Neural cell (in vitro differentiated cells): ENCODE measurements around the gene ADGRL4. TPM values are rescaled to one million over a fixed set of nuclear protein-coding genes. Genes with fewer than 3 reads are reported as not detected.

Source experiments
- H2AFZ ChIP-seq: fragments of 200-600, 300-800 bp; sonication (generic), shearing (Covaris generic); 2 replicates; pipeline ENCODE4 v1.6.0; 2014; ENCODE audit warnings: low read depth, mild to moderate bottlenecking, antibody characterized with exemption, low read length, moderate library complexity
- H3F3A ChIP-seq: fragments of 200-600 bp; shearing (Covaris generic); 2 replicates; pipeline ENCODE4 v1.6.1; 2016; ENCODE audit warnings: mild to moderate bottlenecking, moderate library complexity, mixed read lengths, antibody characterized with exemption, low read length; ENCODE audit not compliant: insufficient read depth, poor library complexity, severe bottlenecking
- H3K27ac ChIP-seq: fragments of 200-600, 300-800 bp; sonication (generic), shearing (Covaris generic); 2 replicates; pipeline ENCODE4 v1.5.1; 2014; ENCODE audit warnings: mild to moderate bottlenecking, low read length, moderate library complexity
- H3K27me3 ChIP-seq: fragments of 300-800, 200-600 bp; sonication (generic), shearing (Covaris generic); 2 replicates; pipeline ENCODE4 v1.6.0; 2014; ENCODE audit warnings: mild to moderate bottlenecking, low read depth, low read length, moderate library complexity; ENCODE audit not compliant: insufficient read depth
- H3K36me3 ChIP-seq: fragments of 300-800, 200-600 bp; sonication (generic), shearing (Covaris generic); 2 replicates; pipeline ENCODE4 v1.5.1; 2014; ENCODE audit warnings: mild to moderate bottlenecking, antibody characterized with exemption, low read length, moderate library complexity; ENCODE audit not compliant: insufficient read depth
- H3K4me2 ChIP-seq: fragments of 300-800, 200-600 bp; sonication (generic), shearing (Covaris generic); 2 replicates; pipeline ENCODE4 v1.6.0; 2014; ENCODE audit warnings: mild to moderate bottlenecking, low read length
- H3K4me3 ChIP-seq: fragments of 300-800, 200-600 bp; sonication (generic), shearing (Covaris generic); 2 replicates; pipeline ENCODE4 v1.5.1; 2014; ENCODE audit warnings: mild to moderate bottlenecking, low read length, moderate library complexity
- H3K79me2 ChIP-seq: fragments of 200-600 bp; shearing (Covaris generic); replicated peaks from 2 replicates; pipeline ENCODE4 v1.6.0; 2014; ENCODE audit warnings: mild to moderate bottlenecking, low read length, moderate library complexity; ENCODE audit not compliant: insufficient read depth
- H3K9ac ChIP-seq: fragments of 300-800, 200-600 bp; sonication (generic), shearing (Covaris generic); 2 replicates; pipeline ENCODE4 v1.6.1; 2016; ENCODE audit warnings: mild to moderate bottlenecking, low read length, mixed read lengths
- H3K9me2 ChIP-seq: fragments of 200-600 bp; shearing (Covaris generic); 2 replicates; pipeline ENCODE4 v1.6.1; 2016; ENCODE audit warnings: mild to moderate bottlenecking, low read length, mixed read lengths; ENCODE audit not compliant: insufficient read depth
- H3K9me3 ChIP-seq: fragments of 200-600, 300-800 bp; sonication (generic), shearing (Covaris generic); 2 replicates; pipeline ENCODE4 v1.6.1; 2016; ENCODE audit warnings: mild to moderate bottlenecking, mixed run types, low read length, moderate library complexity, mixed read lengths
- H4K20me1 ChIP-seq: fragments of 200-600 bp; shearing (Covaris generic); 2 replicates; pipeline ENCODE4 v1.6.1; 2016; ENCODE audit warnings: mild to moderate bottlenecking, mixed run types; ENCODE audit not compliant: insufficient read depth
- EP300 ChIP-seq: fragments of 450-650 bp; conservative IDR thresholded peaks from 2 replicates; pipeline ENCODE4 v1.6.1; 2014; ENCODE audit warnings: antibody characterized with exemption, mild to moderate bottlenecking, moderate library complexity; ENCODE audit not compliant: poor library complexity, severe bottlenecking
- EZH2 ChIP-seq: fragments of 200-600, 300-800 bp; shearing (Covaris generic), sonication (generic); IDR thresholded peaks from 2 replicates; pipeline ENCODE4 v1.6.1; 2014; ENCODE audit warnings: antibody characterized with exemption, low read length, borderline replicate concordance, mild to moderate bottlenecking; ENCODE audit not compliant: insufficient read depth, poor library complexity, severe bottlenecking
- MXI1 ChIP-seq: fragments of 450-650 bp; conservative IDR thresholded peaks from 2 replicates; pipeline ENCODE4 v1.6.1; 2014; ENCODE audit warnings: antibody characterized with exemption, mild to moderate bottlenecking; ENCODE audit not compliant: poor library complexity, severe bottlenecking
- POLR2AphosphoS5 ChIP-seq: IDR thresholded peaks from 2 replicates; pipeline ENCODE4 v1.6.1; 2012
- RAD21 ChIP-seq: fragments of 450-650 bp; conservative IDR thresholded peaks from 2 replicates; pipeline ENCODE4 v1.6.1; 2014; ENCODE audit warnings: antibody characterized with exemption, mild to moderate bottlenecking, moderate library complexity
- SMC3 ChIP-seq: fragments of 450-650 bp; conservative IDR thresholded peaks from 2 replicates; pipeline ENCODE4 v1.6.1; 2014; ENCODE audit warnings: antibody characterized with exemption, mild to moderate bottlenecking, moderate library complexity; ENCODE audit not compliant: poor library complexity
- TAF1 ChIP-seq: IDR thresholded peaks from 2 replicates; pipeline ENCODE4 v1.6.1; 2012; ENCODE audit warnings: low read depth
- polyA plus RNA-seq: library from polyadenylated mRNA; depleted of rRNA; stranded (reverse); fragments of >200 nt; gene quantifications from 2 replicates; pipeline ENCODE4 v1.2.3, GENCODE V29; 2014
- TF ChIP-seq, protein P1 (sequence below): fragments of 450-650 bp; IDR thresholded peaks from 2 replicates; pipeline ENCODE4 v1.5.1; 2014; ENCODE audit warnings: antibody characterized with exemption, mild to moderate bottlenecking, moderate library complexity; ENCODE audit not compliant: poor library complexity, severe bottlenecking
- TF ChIP-seq, protein P2 (sequence below): IDR thresholded peaks from 2 replicates; pipeline ENCODE4 v1.6.1; 2012; ENCODE audit warnings: borderline replicate concordance

Gene ADGRL4
- polyA plus RNA-seq, 1 donor from 2014 or later = 0.12 TPM

DNA sequence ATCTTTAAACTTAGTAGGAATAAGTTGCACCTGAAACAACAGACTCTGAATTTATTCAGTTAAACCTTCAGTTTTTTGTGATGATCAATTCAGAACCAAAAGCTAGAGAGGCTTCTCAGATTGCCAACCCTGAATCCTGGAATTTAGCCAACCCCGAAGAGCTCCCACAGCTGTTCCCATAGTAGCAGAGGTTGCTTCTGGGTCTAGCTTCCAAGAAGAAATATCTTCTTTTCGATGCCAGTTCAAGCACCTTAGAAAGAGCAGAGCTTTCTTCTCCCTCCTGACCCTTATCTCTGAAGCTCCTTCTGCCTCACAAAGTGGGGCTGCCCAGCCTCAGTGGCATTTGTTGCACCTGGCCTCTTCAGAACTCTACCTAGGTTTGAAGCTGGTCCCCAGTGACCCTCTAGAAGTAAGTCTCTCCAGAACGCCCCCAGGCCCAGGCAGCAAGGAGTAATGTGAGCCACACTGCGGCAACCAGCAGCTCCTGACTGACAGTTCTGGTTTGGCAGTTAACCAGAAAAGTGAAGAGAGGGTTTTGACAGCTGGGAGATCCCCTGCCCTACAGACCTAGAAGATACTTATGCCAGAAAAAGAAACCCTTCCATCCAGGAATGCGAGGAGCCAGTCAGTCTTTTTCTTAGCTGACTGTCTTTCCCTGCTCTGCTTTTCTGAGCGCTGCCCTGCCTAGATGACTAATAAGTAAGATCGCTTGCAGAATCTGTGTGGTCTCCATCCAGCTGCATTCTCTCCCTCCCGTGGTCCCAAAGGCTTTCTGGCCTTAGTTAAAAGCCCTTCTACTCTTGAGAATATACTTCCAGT, 165.9 kb downstream of the ADGRL4 start:
- Histone ChIP-seq H3K9ac (no peak overlapping the region), H3F3A (no peaks in the 10 kb centered on the region), H3K27me3 (no peaks in the 10 kb centered on the region), H3K4me2 (no peak overlapping the region), H3K9me2 (no peaks in the 10 kb centered on the region), H2AFZ (no peak overlapping the region), H3K4me3 (no peak overlapping the region), H3K9me3 (no peaks in the 10 kb centered on the region), H3K79me2 (no peaks in the 10 kb centered on the region), H3K27ac (no peak overlapping the region), H4K20me1 (no peaks in the 10 kb centered on the region), H3K36me3 (no peaks in the 10 kb centered on the region)
- TF ChIP-seq, protein P1, sequence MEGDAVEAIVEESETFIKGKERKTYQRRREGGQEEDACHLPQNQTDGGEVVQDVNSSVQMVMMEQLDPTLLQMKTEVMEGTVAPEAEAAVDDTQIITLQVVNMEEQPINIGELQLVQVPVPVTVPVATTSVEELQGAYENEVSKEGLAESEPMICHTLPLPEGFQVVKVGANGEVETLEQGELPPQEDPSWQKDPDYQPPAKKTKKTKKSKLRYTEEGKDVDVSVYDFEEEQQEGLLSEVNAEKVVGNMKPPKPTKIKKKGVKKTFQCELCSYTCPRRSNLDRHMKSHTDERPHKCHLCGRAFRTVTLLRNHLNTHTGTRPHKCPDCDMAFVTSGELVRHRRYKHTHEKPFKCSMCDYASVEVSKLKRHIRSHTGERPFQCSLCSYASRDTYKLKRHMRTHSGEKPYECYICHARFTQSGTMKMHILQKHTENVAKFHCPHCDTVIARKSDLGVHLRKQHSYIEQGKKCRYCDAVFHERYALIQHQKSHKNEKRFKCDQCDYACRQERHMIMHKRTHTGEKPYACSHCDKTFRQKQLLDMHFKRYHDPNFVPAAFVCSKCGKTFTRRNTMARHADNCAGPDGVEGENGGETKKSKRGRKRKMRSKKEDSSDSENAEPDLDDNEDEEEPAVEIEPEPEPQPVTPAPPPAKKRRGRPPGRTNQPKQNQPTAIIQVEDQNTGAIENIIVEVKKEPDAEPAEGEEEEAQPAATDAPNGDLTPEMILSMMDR = no peak
- no peak for TF ChIP-seq SMC3
- no peak for TF ChIP-seq EZH2
- TF ChIP-seq TAF1 = no peak
- no peak for TF ChIP-seq MXI1
- TF ChIP-seq POLR2AphosphoS5 = no peak
- TF ChIP-seq EP300 = no peak
- no peak for TF ChIP-seq RAD21
- TF ChIP-seq, protein P2, sequence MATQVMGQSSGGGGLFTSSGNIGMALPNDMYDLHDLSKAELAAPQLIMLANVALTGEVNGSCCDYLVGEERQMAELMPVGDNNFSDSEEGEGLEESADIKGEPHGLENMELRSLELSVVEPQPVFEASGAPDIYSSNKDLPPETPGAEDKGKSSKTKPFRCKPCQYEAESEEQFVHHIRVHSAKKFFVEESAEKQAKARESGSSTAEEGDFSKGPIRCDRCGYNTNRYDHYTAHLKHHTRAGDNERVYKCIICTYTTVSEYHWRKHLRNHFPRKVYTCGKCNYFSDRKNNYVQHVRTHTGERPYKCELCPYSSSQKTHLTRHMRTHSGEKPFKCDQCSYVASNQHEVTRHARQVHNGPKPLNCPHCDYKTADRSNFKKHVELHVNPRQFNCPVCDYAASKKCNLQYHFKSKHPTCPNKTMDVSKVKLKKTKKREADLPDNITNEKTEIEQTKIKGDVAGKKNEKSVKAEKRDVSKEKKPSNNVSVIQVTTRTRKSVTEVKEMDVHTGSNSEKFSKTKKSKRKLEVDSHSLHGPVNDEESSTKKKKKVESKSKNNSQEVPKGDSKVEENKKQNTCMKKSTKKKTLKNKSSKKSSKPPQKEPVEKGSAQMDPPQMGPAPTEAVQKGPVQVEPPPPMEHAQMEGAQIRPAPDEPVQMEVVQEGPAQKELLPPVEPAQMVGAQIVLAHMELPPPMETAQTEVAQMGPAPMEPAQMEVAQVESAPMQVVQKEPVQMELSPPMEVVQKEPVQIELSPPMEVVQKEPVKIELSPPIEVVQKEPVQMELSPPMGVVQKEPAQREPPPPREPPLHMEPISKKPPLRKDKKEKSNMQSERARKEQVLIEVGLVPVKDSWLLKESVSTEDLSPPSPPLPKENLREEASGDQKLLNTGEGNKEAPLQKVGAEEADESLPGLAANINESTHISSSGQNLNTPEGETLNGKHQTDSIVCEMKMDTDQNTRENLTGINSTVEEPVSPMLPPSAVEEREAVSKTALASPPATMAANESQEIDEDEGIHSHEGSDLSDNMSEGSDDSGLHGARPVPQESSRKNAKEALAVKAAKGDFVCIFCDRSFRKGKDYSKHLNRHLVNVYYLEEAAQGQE = no peak
